Type B pancreatic cell (in vitro differentiated cells): ENCODE data around the gene HMGCR. TPM values are rescaled to one million over a fixed set of nuclear protein-coding genes. Genes with fewer than 3 reads are reported as not detected.

Experiments used
- DNase-seq: peaks from one replicate; pipeline ENCODE4 v3.0.0; 2021; ENCODE audit warnings: mixed read lengths; ENCODE audit not compliant: unreplicated experiment; ENCODE audit errors: extremely low spot score
- H3K27ac Mint-ChIP-seq: 2 replicates; pipeline ENCODE4 v1.8.0; 2021; ENCODE audit warnings: mild to moderate bottlenecking, mixed read lengths
- H3K27me3 Mint-ChIP-seq: 2 replicates; pipeline ENCODE4 v1.8.0; 2021; ENCODE audit warnings: mixed read lengths
- H3K36me3 Mint-ChIP-seq: 2 replicates; pipeline ENCODE4 v1.8.0; 2021; ENCODE audit warnings: mixed read lengths
- H3K4me1 Mint-ChIP-seq: one replicate; pipeline ENCODE4 v1.8.0; 2021; ENCODE audit warnings: mixed read lengths; ENCODE audit not compliant: unreplicated experiment
- H3K4me3 Mint-ChIP-seq: 2 replicates; pipeline ENCODE4 v1.8.0; 2021; ENCODE audit warnings: mild to moderate bottlenecking, mixed read lengths
- H3K9me3 Mint-ChIP-seq: 2 replicates; pipeline ENCODE4 v1.8.0; 2021; ENCODE audit warnings: mixed read lengths
- CTCF ChIP-seq: fragments of 200-600 bp; sonication (generic); conservative IDR thresholded peaks from 2 replicates; pipeline ENCODE4 v1.5.0; 2021; ENCODE audit warnings: antibody characterized with exemption, mild to moderate bottlenecking
- total RNA-seq: library from RNA; stranded (reverse); gene quantifications from 2 replicates; pipeline ENCODE4 v1.2.1, GENCODE V29; 2021; ENCODE audit warnings: low replicate concordance

The HMGCR gene
- total RNA-seq, 1 donor from 2014 or later: 134 TPM

DNA sequence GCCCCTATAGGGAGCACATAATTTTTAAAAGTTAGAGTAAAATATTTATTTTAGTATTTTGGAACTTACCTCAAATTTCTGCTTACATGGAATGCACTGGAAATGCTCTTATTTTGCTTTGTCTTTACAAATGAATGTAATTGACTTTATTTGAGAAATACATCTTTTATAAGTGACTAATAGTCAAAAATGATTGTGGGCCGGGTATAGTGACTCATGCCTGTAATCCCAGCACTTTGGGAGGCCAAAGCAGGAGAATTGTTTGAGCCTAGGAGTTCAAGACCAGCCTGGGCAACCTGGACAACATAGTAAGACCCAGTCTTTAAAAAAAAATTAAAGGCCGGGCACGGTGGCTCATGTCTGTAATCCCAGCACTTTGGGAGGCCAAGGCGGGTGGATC, 5.8 kb downstream of the HMGCR start:
- Mint-ChIP-seq H3K36me3 (peaks cover 30% of the 10 kb centered on the region), H3K9me3 (no peaks in the 10 kb centered on the region), H3K4me3 (no peak overlapping the region), H3K4me1 (peaks cover 34% of the 10 kb centered on the region), H3K27me3 (no peaks in the 10 kb centered on the region), H3K27ac (no peak overlapping the region)
- DNase-seq: no peak
- no peak for TF ChIP-seq CTCF

- Mint-ChIP-seq H3K9me3 (no peaks in the 10 kb centered on the region), H3K4me1 (no peaks in the 10 kb centered on the region), H3K27me3 (no peaks in the 10 kb centered on the region), H3K27ac (no peak overlapping the region), H3K36me3 (peaks cover 47% of the 10 kb centered on the region), H3K4me3 (no peak overlapping the region)
- DNase-seq: no peak
- TF ChIP-seq CTCF: no peak
Measured at GRCh38 chr5:75348241-75348640, 11.2 kb downstream of the HMGCR start.

GRCh38 chr5:75349663-75350062, 12.6 kb downstream of the HMGCR start:
- H3K4me1 Mint-ChIP-seq: no peaks in the 10 kb centered on the region
- no peaks in the 10 kb centered on the region for H3K27me3 Mint-ChIP-seq
- H3K36me3 Mint-ChIP-seq: peaks cover 48% of the 10 kb centered on the region
- H3K4me3 Mint-ChIP-seq: no peak overlapping the region
- TF ChIP-seq CTCF: no peak
- no peak for DNase-seq
- no peak overlapping the region for H3K27ac Mint-ChIP-seq
- H3K9me3 Mint-ChIP-seq: no peaks in the 10 kb centered on the region

DNA sequence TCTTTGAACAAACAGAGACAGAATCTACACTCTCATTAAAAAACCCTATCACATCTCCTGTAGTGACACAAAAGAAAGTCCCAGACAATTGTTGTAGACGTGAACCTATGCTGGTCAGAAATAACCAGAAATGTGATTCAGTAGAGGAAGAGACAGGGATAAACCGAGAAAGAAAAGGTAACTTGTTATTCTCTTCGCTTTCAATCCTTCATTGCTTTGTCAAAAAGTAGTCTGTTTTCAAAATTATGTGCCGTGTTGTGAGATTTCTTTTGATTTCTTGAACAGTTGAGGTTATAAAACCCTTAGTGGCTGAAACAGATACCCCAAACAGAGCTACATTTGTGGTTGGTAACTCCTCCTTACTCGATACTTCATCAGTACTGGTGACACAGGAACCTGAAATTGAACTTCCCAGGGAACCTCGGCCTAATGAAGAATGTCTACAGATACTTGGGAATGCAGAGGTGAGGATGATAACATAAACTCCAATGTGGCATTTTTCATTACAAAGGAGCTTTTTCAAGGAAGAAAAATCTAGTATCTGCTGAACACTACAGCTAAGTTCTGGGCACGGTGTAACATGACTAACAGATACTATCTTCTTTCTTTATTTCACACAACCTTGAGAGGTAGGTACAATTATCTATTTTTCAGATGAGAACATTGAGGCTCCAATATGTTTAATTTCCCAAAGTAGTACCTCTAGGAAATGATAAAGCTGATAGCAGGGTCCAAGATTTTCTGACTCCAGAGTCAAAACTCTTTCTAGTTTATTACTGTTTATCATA, 14.3 kb downstream of the HMGCR start:
- TF ChIP-seq CTCF: no peak

GRCh38 chr5:75355236-75355635, 18.2 kb downstream of the HMGCR start:
- H3K9me3 Mint-ChIP-seq: no peaks in the 10 kb centered on the region
- no peaks in the 10 kb centered on the region for H3K4me1 Mint-ChIP-seq
- peaks cover 44% of the 10 kb centered on the region for H3K36me3 Mint-ChIP-seq
- TF ChIP-seq CTCF: no peak
- no peak overlapping the region for H3K4me3 Mint-ChIP-seq
- DNase-seq: no peak
- no peaks in the 10 kb centered on the region for H3K27me3 Mint-ChIP-seq
- no peak overlapping the region for H3K27ac Mint-ChIP-seq

More for the DNA sequence above, 14.3 kb downstream of the HMGCR start:
- no peak for DNase-seq
- Mint-ChIP-seq H3K27ac (peak overlapping the region; percentile 21), H3K4me1 (no peaks in the 10 kb centered on the region), H3K9me3 (no peaks in the 10 kb centered on the region), H3K4me3 (no peak overlapping the region), H3K27me3 (no peaks in the 10 kb centered on the region), H3K36me3 (peaks cover 47% of the 10 kb centered on the region)
